NCI-H526 (cell line): ENCODE results near the gene FBLN2.
"Not testable (repeated sequence)": the region's sequence is repeated elsewhere in the genome, so short reads cannot be mapped to it uniquely, and the experiment has no call there.

Source experiments
- DNase-seq, 2 experiments: peaks; one replicate each; lab custom pipeline; 2025; lab: John Stamatoyannopoulos, UW

The FBLN2 gene

GRCh38 chr3:13548696-13549622 lies at the start of gene FBLN2:
TSS of gene FBLN2 (plus strand) at chr3:13549125. CDS start at chr3:13570356, 21,231 bp downstream.
- peak in 1 of 2 experiments; percentile 64 for DNase-seq

GRCh38 chr3:13499246-13499645 lies 49.7 kb upstream of the FBLN2 start:
- DNase-seq: not testable (repeated sequence)

- peak in 1 of 2 experiments; percentile 34 for DNase-seq
Observed at GRCh38 chr3:13500133-13500885, 48.6 kb upstream of the FBLN2 start.

GRCh38 chr3:13501056-13501455 lies 47.9 kb upstream of the FBLN2 start:
- DNase-seq: peak in 1 of 2 experiments; percentile 12

- no peak for DNase-seq
Observed at GRCh38 chr3:13501521-13501920, 47.4 kb upstream of the FBLN2 start.

- no peak for DNase-seq
Observed at GRCh38 chr3:13501958-13502790, 46.8 kb upstream of the FBLN2 start.

- DNase-seq: no peak
Observed at GRCh38 chr3:13502791-13503060, 46.2 kb upstream of the FBLN2 start.

- DNase-seq: no peak
Observed at GRCh38 chr3:13504161-13504831, 44.6 kb upstream of the FBLN2 start.

GRCh38 chr3:13505147-13506130 lies 43.5 kb upstream of the FBLN2 start:
- DNase-seq: no peak

- DNase-seq: no peak
Observed at GRCh38 chr3:13506239-13506638, 42.7 kb upstream of the FBLN2 start.

- DNase-seq: no peak
Observed at GRCh38 chr3:13506680-13507079, 42.2 kb upstream of the FBLN2 start.

- DNase-seq: peak in 1 of 2 experiments; percentile 33
Observed at GRCh38 chr3:13507247-13507569, 41.7 kb upstream of the FBLN2 start.

- peak in 1 of 2 experiments; percentile 24 for DNase-seq
Observed at GRCh38 chr3:13507570-13508339, 41.2 kb upstream of the FBLN2 start.

GRCh38 chr3:13508496-13508895 lies 40.4 kb upstream of the FBLN2 start:
- DNase-seq: no peak

GRCh38 chr3:13509059-13509815 lies 39.7 kb upstream of the FBLN2 start:
- DNase-seq: no peak

GRCh38 chr3:13509816-13510192 lies 39.1 kb upstream of the FBLN2 start:
- DNase-seq: no peak

- no peak for DNase-seq
Observed at GRCh38 chr3:13512451-13512850, 36.5 kb upstream of the FBLN2 start.

- DNase-seq: no peak
Observed at GRCh38 chr3:13513051-13513912, 35.6 kb upstream of the FBLN2 start.
